OCI-LY1 (cell line): ENCODE results near the gene FOXC2.

Experiments
- H2AFZ ChIP-seq: fragments of 200-600 bp; sonication (generic), shearing (Covaris generic); 2 replicates; pipeline ENCODE4 v1.6.0; 2014; ENCODE audit warnings: antibody characterized with exemption, mild to moderate bottlenecking, low read length
- H3F3A ChIP-seq: fragments of 200-600 bp; sonication (generic), shearing (Covaris generic); 2 replicates; pipeline ENCODE4 v1.6.0; 2014; ENCODE audit warnings: mild to moderate bottlenecking, antibody characterized with exemption, low read length, moderate library complexity; ENCODE audit not compliant: insufficient read depth
- H3K27ac ChIP-seq: fragments of 200-600 bp; sonication (generic); 2 replicates; pipeline ENCODE4 v1.5.1; 2014; ENCODE audit warnings: low read length, mixed run types, mild to moderate bottlenecking, low read depth; ENCODE audit not compliant: poor library complexity, severe bottlenecking
- H3K27me3 ChIP-seq: fragments of 200-600 bp; sonication (generic); 2 replicates; pipeline ENCODE4 v1.6.0; 2014; ENCODE audit warnings: antibody characterized with exemption, mild to moderate bottlenecking, low read length, moderate library complexity; ENCODE audit not compliant: insufficient read depth
- H3K36me3 ChIP-seq: fragments of 200-600 bp; sonication (generic); 2 replicates; pipeline ENCODE4 v1.6.1; 2014; ENCODE audit warnings: mild to moderate bottlenecking, antibody characterized with exemption, low read length, moderate library complexity, mixed read lengths; ENCODE audit not compliant: insufficient read depth
- H3K4me1 ChIP-seq: fragments of 200-600 bp; sonication (generic); 2 replicates; pipeline ENCODE4 v1.5.1; 2014; ENCODE audit warnings: mild to moderate bottlenecking, low read length, moderate library complexity; ENCODE audit not compliant: insufficient read depth, severe bottlenecking
- H3K4me2 ChIP-seq: fragments of 200-600 bp; sonication (generic), shearing (Covaris generic); 2 replicates; pipeline ENCODE4 v1.6.1; 2014; ENCODE audit warnings: low read length
- H3K4me3 ChIP-seq: fragments of 200-600 bp; sonication (generic); 2 replicates; pipeline ENCODE4 v1.5.1; 2014; ENCODE audit warnings: low read length, low read depth, mild to moderate bottlenecking, mixed read lengths; ENCODE audit not compliant: poor library complexity, severe bottlenecking
- H3K79me2 ChIP-seq: fragments of 200-600 bp; shearing (Covaris generic); 2 replicates; pipeline ENCODE4 v1.6.1; 2016; ENCODE audit warnings: mixed run types, low read length, mixed read lengths; ENCODE audit not compliant: insufficient read depth
- H3K9ac ChIP-seq: fragments of 200-600 bp; sonication (generic), shearing (Covaris generic); 2 replicates; pipeline ENCODE4 v1.6.1; 2014; ENCODE audit warnings: mild to moderate bottlenecking, low read length, mixed read lengths
- H3K9me2 ChIP-seq: fragments of 200-600 bp; sonication (generic), shearing (Covaris generic); 2 replicates; pipeline ENCODE4 v1.6.1; 2014; ENCODE audit warnings: low read depth, mild to moderate bottlenecking, low read length, mixed read lengths
- H3K9me3 ChIP-seq: fragments of 200-600 bp; shearing (Covaris generic); 2 replicates; pipeline ENCODE4 v1.6.1; 2014; ENCODE audit warnings: low read length, mixed read lengths
- H4K20me1 ChIP-seq: fragments of 200-600 bp; sonication (generic), shearing (Covaris generic); 2 replicates; pipeline ENCODE4 v1.6.0; 2016; ENCODE audit warnings: mild to moderate bottlenecking, low read length; ENCODE audit not compliant: insufficient read depth
- CTCF ChIP-seq: fragments of 200-600 bp; sonication (generic), shearing (Covaris generic); IDR thresholded peaks from 2 replicates; pipeline ENCODE4 v1.5.1; 2017; ENCODE audit warnings: mild to moderate bottlenecking, antibody characterized with exemption, low read length, moderate library complexity, mixed read lengths
- EZH2 ChIP-seq: fragments of 200-600 bp; sonication (generic), shearing (Covaris generic); IDR thresholded peaks from 2 replicates; pipeline ENCODE4 v1.8.0; 2017; ENCODE audit warnings: borderline replicate concordance, mixed run types, mild to moderate bottlenecking, antibody characterized with exemption, low read length, moderate library complexity, mixed read lengths

The FOXC2 gene

GRCh38 chr16:86568677-86569623, 2.3 kb downstream of the FOXC2 start:
- H3K4me2 ChIP-seq: peak overlapping the region; percentile 70

GRCh38 chr16:86569701-86570447, 3.2 kb downstream of the FOXC2 start:
- H3K4me1 ChIP-seq: peaks cover 56% of the 10 kb centered on the region
- H3K9ac ChIP-seq: peak overlapping the region; percentile 77
- H3K9me3 ChIP-seq: no peaks in the 10 kb centered on the region
- H3F3A ChIP-seq: 0 out of 2 replicates have a peak, but pooled peaks cover 3% of the 10 kb centered on the region
- H2AFZ ChIP-seq: peak overlapping the region; percentile 53; the same call in 1 of the 2 replicates
- H3K36me3 ChIP-seq: peaks cover 12% of the 10 kb centered on the region; the same call in 1 of the 2 replicates
- H3K79me2 ChIP-seq: peaks cover 8% of the 10 kb centered on the region; the same call in 1 of the 2 replicates
- no peaks in the 10 kb centered on the region for H4K20me1 ChIP-seq
- H3K4me2 ChIP-seq: peak overlapping the region; percentile 70
- peak overlapping the region; percentile 65 for H3K4me3 ChIP-seq
- TF ChIP-seq EZH2: no peak
- TF ChIP-seq CTCF: no peak
- H3K9me2 ChIP-seq: no peaks in the 10 kb centered on the region
- H3K27ac ChIP-seq: peak overlapping the region; percentile 91
- no peaks in the 10 kb centered on the region; the same call in 1 of the 2 replicates for H3K27me3 ChIP-seq

More at GRCh38 chr16:86568677-86569623, 2.3 kb downstream of the FOXC2 start:
- TF ChIP-seq CTCF (no peak), EZH2 (no peak)
- H3K9ac ChIP-seq: no peak overlapping the region; the same call in 1 of the 2 replicates
- no peaks in the 10 kb centered on the region; the same call in 1 of the 2 replicates for H3K27me3 ChIP-seq
- peaks cover 4% of the 10 kb centered on the region; the same call in 1 of the 2 replicates for H3K36me3 ChIP-seq
- no peaks in the 10 kb centered on the region for H4K20me1 ChIP-seq
- H3F3A ChIP-seq: 0 out of 2 replicates have a peak, but pooled peaks cover 3% of the 10 kb centered on the region
- peaks cover 54% of the 10 kb centered on the region for H3K4me1 ChIP-seq
- peak overlapping the region; percentile 91 for H3K27ac ChIP-seq
- no peak overlapping the region for H2AFZ ChIP-seq
- no peak overlapping the region for H3K4me3 ChIP-seq
- no peaks in the 10 kb centered on the region for H3K9me2 ChIP-seq
- peaks cover 8% of the 10 kb centered on the region; the same call in 1 of the 2 replicates for H3K79me2 ChIP-seq
- no peaks in the 10 kb centered on the region for H3K9me3 ChIP-seq
